K562 (cell line): ENCODE data around the gene SPATA16. TPM values are rescaled to one million over a fixed set of nuclear protein-coding genes. Genes with fewer than 3 reads are reported as not detected.

Experiments
- ARHGAP35 ChIP-seq: fragments of 450-650 bp; IDR thresholded peaks from 2 replicates; pipeline ENCODE4 v1.6.1; 2018; ENCODE audit not compliant: partially characterized antibody
- ARID3A ChIP-seq: IDR thresholded peaks from 2 replicates; pipeline ENCODE4 v1.6.1; 2012; ENCODE audit warnings: low read depth, low read length, improper control_type of control experiment, borderline replicate concordance
- BHLHE40 ChIP-seq: IDR thresholded peaks from 2 replicates; pipeline ENCODE4 v1.6.1; 2011; ENCODE audit warnings: low read length, improper control_type of control experiment
- CCAR2 ChIP-seq: fragments of 200-400 bp; formaldehyde crosslinking; IDR thresholded peaks from 2 replicates; pipeline ENCODE4 v1.6.1; 2017; ENCODE audit warnings: mild to moderate bottlenecking, low read depth, low read length
- CEBPG ChIP-seq, 3 experiments: fragments of 200-800 bp in 1 of 3; sonication (Bioruptor generic) in 1 of 3; sonication (generic) in 1 of 3; formaldehyde crosslinking in 1 of 3; IDR thresholded peaks in 2 of 3; conservative IDR thresholded peaks in 1 of 3; 2 replicates each; pipeline versions ENCODE4 v1.6.1 to v1.8.0; 2016 to 2022; ENCODE audit warnings: missing compliant biosample characterization in 2 of 3, missing genetic modification characterization in 2 of 3, mild to moderate bottlenecking in 1 of 3, missing genetic modification reagents in 1 of 3
- GMEB1 ChIP-seq: fragments of 250-450 bp; sonication (Bioruptor Pico); IDR thresholded peaks from 2 replicates; pipeline ENCODE4 v1.4.0; 2020; ENCODE audit warnings: mild to moderate bottlenecking
- HINFP ChIP-seq: fragments of 450-650 bp; conservative IDR thresholded peaks from 2 replicates; pipeline ENCODE4 v1.6.1; 2016; ENCODE audit warnings: missing genetic modification characterization, low read depth, mild to moderate bottlenecking, control low read depth, missing compliant biosample characterization
- HIVEP1 ChIP-seq: fragments of 250-450 bp; sonication (Bioruptor Pico); IDR thresholded peaks from 2 replicates; pipeline ENCODE4 v1.4.0; 2020; ENCODE audit warnings: mild to moderate bottlenecking
- MECOM ChIP-seq: fragments of 250-450 bp; sonication (Bioruptor Pico); IDR thresholded peaks from 2 replicates; pipeline ENCODE4 v1.8.0; 2022; ENCODE audit warnings: inconsistent platforms
- MYBL2 ChIP-seq, 2 experiments: fragments of 450-650 bp in 1 of 2; sonication (generic) in 1 of 2; formaldehyde crosslinking in 1 of 2; IDR thresholded peaks; 2 replicates each; pipeline versions ENCODE4 v1.6.1 to v1.8.1; 2017 to 2022; ENCODE audit warnings: borderline replicate concordance in 1 of 2, inconsistent platforms in 1 of 2, low read depth in 1 of 2, mild to moderate bottlenecking in 1 of 2, missing genetic modification reagents in 1 of 2, moderate library complexity in 1 of 2
- PHF21A ChIP-seq: fragments of 450-650 bp; IDR thresholded peaks from 2 replicates; pipeline ENCODE4 v1.6.1; 2017; ENCODE audit warnings: low read depth, borderline replicate concordance
- RB1 ChIP-seq: fragments of 450-650 bp; IDR thresholded peaks from 2 replicates; pipeline ENCODE4 v1.6.1; 2017; ENCODE audit warnings: low read depth, mild to moderate bottlenecking
- RFX1 ChIP-seq: fragments of 450-650 bp; IDR thresholded peaks from 2 replicates; pipeline ENCODE4 v1.6.1; 2016; ENCODE audit warnings: mild to moderate bottlenecking, moderate library complexity
- RFX7 ChIP-seq: fragments of 250-450 bp; sonication (Bioruptor Pico); IDR thresholded peaks from 2 replicates; pipeline ENCODE4 v1.5.1; 2021; ENCODE audit warnings: mild to moderate bottlenecking
- SMARCC2 ChIP-seq: fragments of 450-650 bp; IDR thresholded peaks from 2 replicates; pipeline ENCODE4 v1.6.1; 2017; ENCODE audit warnings: antibody characterized with exemption, moderate library complexity, mild to moderate bottlenecking, low read depth
- ZEB2 ChIP-seq: fragments of 450-650 bp; IDR thresholded peaks from 2 replicates; pipeline ENCODE4 v1.6.1; 2016
- ZNF133 ChIP-seq: fragments of 250-450 bp; sonication (Bioruptor Pico); IDR thresholded peaks from 2 replicates; pipeline ENCODE4 v1.4.0; 2020; ENCODE audit warnings: mild to moderate bottlenecking
- ZNF445 ChIP-seq: fragments of 250-450 bp; sonication (Bioruptor Pico); IDR thresholded peaks from 2 replicates; pipeline ENCODE4 v1.4.0; 2020; ENCODE audit warnings: low read depth, mild to moderate bottlenecking, moderate library complexity
- ZNF592 ChIP-seq: fragments of 450-650 bp; IDR thresholded peaks from 2 replicates; pipeline ENCODE4 v1.6.1; 2017; ENCODE audit warnings: antibody characterized with exemption, mild to moderate bottlenecking
- polyA plus RNA-seq, 8 experiments: library from polyadenylated mRNA; depleted of rRNA in 4 of 8; stranded (reverse) in 5 of 8; unstranded in 3 of 8; fragments of >200 nt; fragmentation: Nextera tagmentation in 2 of 8; fragmentation: Illumina TruSeq in 1 of 8; extraction: Ambion mirVana in 2 of 8; extraction: Trizol in 1 of 8; gene quantifications; 2 replicates each; pipeline versions ENCODE4 v1.2.1 to v1.2.3, GENCODE V29; 2011 to 2014; ENCODE audit warnings: inconsistent platforms in 1 of 8, missing spikeins in 1 of 8
- total RNA-seq, 7 experiments: library from RNA; depleted of rRNA in 6 of 7; stranded (reverse); fragments of >200 nt in 6 of 7; fragmentation: Illumina TruSeq in 2 of 7; extraction: Trizol in 2 of 7; gene quantifications; 2 replicates each; pipeline versions ENCODE4 v1.2.1 to v1.2.3, GENCODE V29; 2011 to 2021; ENCODE audit warnings: low replicate concordance in 1 of 7

Gene SPATA16
- total and polyA plus RNA-seq, 9 of the 15 experiments (the other 6 are each of a cell fraction or from before 2014, with no cell fraction given) = not detected

GRCh38 chr3:172991424-172991996 is 149.5 kb downstream of the SPATA16 start (continued):
- TF ChIP-seq GMEB1 (no peak), RFX7 (no peak), RB1 (no peak), CEBPG (CRISPR knock-in tag; IDR thresholded peaks at IDR 0.05) (peak; percentile 83), CEBPG (tag; conservative IDR thresholded peaks at IDR 0.05 in 1 of 2, IDR thresholded peaks at IDR 0.05 in 1 of 2) (peak; percentile 95), HIVEP1 (CRISPR knock-in tag) (no peak), RFX1 (peak; percentile 8; the same call in 1 of the 2 replicates), ZNF445 (CRISPR knock-in tag) (no peak), HINFP (tag) (0 out of 2 replicates have a peak, but pooled peaks have one; percentile 49), ZNF592 (0 out of 2 replicates have a peak, but pooled peaks have one; percentile 32), ZEB2 (peak; percentile 26; the same call in 1 of the 2 replicates), MYBL2 (IDR thresholded peaks at IDR 0.05; ENCODE audit: low read depth) (no peak), MYBL2 (CRISPR knock-in tag; IDR thresholded peaks at IDR 0.05; ENCODE audit: borderline replicate concordance) (no peak), ARID3A (0 out of 2 replicates have a peak, but pooled peaks have one; percentile 56), CCAR2 (no peak), MECOM (peak; percentile 49; the same call in 1 of the 2 replicates), BHLHE40 (no peak), ARHGAP35 (no peak), PHF21A (no peak), ZNF133 (CRISPR knock-in tag) (no peak), SMARCC2 (0 out of 2 replicates have a peak, but pooled peaks have one; percentile 46)
